IgD-negative memory B cell (primary cell): Measurements from ENCODE around the gene IPP. TPM values are rescaled to one million over a fixed set of nuclear protein-coding genes. Genes with fewer than 3 reads are reported as not detected.

Source experiments
- H3K27ac Mint-ChIP-seq, 3 donors: one replicate each; pipeline ENCODE4 v1.8.0; 2020 to 2022; ENCODE audit warnings: mild to moderate bottlenecking in 3 of 3, mixed read lengths in 3 of 3, moderate library complexity in 1 of 3
- H3K27me3 Mint-ChIP-seq: one replicate; pipeline ENCODE4 v1.8.0; 2021; ENCODE audit warnings: mixed read lengths
- H3K36me3 Mint-ChIP-seq: one replicate; pipeline ENCODE4 v1.8.0; 2020; ENCODE audit warnings: mild to moderate bottlenecking, mixed read lengths
- H3K4me1 Mint-ChIP-seq, 3 donors: one replicate each; pipeline ENCODE4 v1.8.0; 2020 to 2022; ENCODE audit warnings: mixed read lengths in 3 of 3, mild to moderate bottlenecking in 1 of 3
- H3K4me3 Mint-ChIP-seq, 4 donors: one replicate each; pipeline ENCODE4 v1.8.0; 2020 to 2022; ENCODE audit warnings: mild to moderate bottlenecking in 4 of 4, mixed read lengths in 4 of 4, moderate library complexity in 3 of 4
- H3K9me3 Mint-ChIP-seq, 3 donors: one replicate each; pipeline ENCODE4 v1.8.0; 2020 to 2021; ENCODE audit warnings: mixed read lengths in 3 of 3, mild to moderate bottlenecking in 1 of 3
- polyA plus RNA-seq: library from polyadenylated mRNA; unstranded; fragments of 300-500 nt; fragmentation: Illumina TruSeq; gene quantifications from one replicate; pipeline ENCODE4 v1.2.3, GENCODE V29; 2021

Gene IPP
- polyA plus RNA-seq, 1 donor from 2014 or later = 11.0 TPM

DNA sequence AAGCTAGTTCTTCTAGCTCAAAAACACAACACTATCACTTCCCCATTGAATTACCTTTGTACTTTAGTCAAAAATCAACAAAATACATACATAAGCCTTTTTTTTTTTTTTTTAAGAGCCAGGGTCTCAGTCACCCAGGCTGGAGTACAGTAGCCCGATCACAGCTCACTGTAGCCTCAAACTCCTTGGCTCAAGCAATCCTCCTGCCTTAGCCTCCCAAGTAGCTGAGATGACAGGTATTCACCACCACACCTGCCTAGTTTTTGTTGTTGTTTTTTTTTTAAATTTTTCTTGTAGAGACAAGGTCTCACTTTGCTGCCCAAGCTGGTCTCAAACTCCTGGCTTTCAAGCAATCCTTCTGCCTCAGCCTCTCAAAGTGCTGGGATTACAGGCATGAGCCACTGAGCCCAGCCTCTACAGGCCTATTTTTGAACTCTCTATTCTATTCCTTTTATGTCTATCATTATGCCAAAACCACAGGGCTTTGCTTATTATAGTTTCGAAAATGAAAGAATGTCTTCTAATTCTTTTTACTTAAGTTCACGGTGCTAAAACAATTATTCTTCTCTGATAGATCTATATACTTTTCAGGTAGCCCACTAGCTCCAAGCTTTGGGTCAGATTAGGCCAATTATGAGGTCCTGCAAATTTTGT, 93.8 kb downstream of the IPP start:
- H3K27me3 Mint-ChIP-seq = no peaks in the 10 kb centered on the region
- peaks cover 0 to 6% (median 4%) of the 10 kb centered on the region in 3 donors for H3K4me1 Mint-ChIP-seq
- H3K9me3 Mint-ChIP-seq = no peaks in the 10 kb centered on the region
- peaks cover 2% of the 10 kb centered on the region for H3K36me3 Mint-ChIP-seq
- H3K4me3 Mint-ChIP-seq = no peak overlapping the region
- H3K27ac Mint-ChIP-seq = peak overlapping the region in 1 of 3 donors; percentile 10

DNA sequence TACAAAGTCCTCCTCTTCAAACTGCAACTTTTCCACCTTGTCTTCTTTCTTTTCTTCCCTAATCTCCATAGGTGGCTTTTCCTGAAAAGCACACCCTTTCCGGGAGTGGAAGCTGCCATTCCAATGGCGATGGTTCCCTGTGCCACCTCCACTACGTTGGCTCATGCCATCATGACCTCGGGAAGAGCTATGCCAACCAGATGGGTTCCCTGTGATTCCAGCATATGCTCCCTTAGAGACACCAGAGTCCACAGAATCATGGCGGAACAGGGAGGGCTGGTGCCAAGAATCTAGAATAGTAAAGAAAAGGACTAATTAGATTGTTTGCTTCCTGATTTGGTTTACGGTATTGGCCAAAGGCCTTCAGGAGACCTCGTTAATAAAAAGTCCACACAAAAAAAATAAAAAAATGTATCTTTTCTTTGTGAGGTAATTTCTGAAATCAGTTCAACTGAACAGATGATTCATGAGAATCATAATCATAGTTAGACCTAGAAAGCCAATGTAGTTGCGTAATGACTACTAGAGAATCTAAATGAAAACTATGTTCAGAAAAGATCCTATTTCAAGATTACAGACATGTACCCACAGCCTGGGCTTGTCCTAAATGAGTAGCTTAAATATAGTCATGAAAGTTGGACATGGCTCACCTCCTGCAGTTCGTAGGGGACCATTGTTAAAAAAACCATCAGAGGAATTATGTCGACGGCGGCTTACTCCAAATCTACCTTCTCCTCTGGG, 95.7 kb downstream of the IPP start:
- Mint-ChIP-seq H3K4me3 (no peak overlapping the region), H3K36me3 (peaks cover 2% of the 10 kb centered on the region), H3K27me3 (no peaks in the 10 kb centered on the region), H3K27ac (no peak overlapping the region), H3K4me1 (peaks cover 0 to 10% (median 0%) of the 10 kb centered on the region in 3 donors), H3K9me3 (no peaks in the 10 kb centered on the region)

Other genes with a start within 250 kb of the IPP start
- gene PRDX1, start 228.8 kb downstream of the IPP start, polyA plus RNA-seq = 264 TPM
- gene AKR1A1, start 199.8 kb downstream of the IPP start, polyA plus RNA-seq = 117 TPM
- 116 TPM for gene NASP, start 166.6 kb downstream of the IPP start, polyA plus RNA-seq
- 0.60 TPM for gene CCDC17, start 126.6 kb downstream of the IPP start, polyA plus RNA-seq
- gene GPBP1L1, start 64.1 kb downstream of the IPP start, polyA plus RNA-seq = 83.4 TPM
- gene TMEM69, start 62.5 kb downstream of the IPP start, polyA plus RNA-seq = 43.8 TPM
- 3.1 TPM for gene MAST2, start 53.0 kb upstream of the IPP start, polyA plus RNA-seq